ENCODE measurements around the gene AP1G1.

The AP1G1 gene

DNA sequence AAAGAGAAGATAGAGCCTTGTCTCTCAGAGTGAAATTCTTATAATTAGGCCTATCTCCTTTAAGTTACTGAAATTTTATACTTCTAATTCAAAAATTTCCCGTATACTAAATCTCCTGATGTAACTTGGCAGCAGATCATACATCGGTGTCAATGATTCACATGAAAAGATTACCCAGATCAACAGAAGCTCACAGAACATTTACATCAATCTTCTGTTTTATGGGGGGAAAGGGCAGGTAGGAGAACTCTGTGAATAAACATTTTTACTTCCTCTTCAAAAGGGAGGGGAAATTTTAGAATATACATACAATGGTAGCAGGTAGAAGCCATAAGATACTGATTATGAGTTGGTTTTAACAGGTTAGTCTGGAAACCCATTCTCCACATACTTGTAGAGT lies 127.3 kb downstream of the AP1G1 start:
- TF ChIP-seq, protein P1, sequence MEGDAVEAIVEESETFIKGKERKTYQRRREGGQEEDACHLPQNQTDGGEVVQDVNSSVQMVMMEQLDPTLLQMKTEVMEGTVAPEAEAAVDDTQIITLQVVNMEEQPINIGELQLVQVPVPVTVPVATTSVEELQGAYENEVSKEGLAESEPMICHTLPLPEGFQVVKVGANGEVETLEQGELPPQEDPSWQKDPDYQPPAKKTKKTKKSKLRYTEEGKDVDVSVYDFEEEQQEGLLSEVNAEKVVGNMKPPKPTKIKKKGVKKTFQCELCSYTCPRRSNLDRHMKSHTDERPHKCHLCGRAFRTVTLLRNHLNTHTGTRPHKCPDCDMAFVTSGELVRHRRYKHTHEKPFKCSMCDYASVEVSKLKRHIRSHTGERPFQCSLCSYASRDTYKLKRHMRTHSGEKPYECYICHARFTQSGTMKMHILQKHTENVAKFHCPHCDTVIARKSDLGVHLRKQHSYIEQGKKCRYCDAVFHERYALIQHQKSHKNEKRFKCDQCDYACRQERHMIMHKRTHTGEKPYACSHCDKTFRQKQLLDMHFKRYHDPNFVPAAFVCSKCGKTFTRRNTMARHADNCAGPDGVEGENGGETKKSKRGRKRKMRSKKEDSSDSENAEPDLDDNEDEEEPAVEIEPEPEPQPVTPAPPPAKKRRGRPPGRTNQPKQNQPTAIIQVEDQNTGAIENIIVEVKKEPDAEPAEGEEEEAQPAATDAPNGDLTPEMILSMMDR (IDR thresholded peaks at IDR 0.05; ENCODE audit: low read depth, low read length, missing control alignments) = no peak
- Histone ChIP-seq H3K27ac (no peak overlapping the region), H3K36me3 (replicated peaks) (peaks cover 4% of the 10 kb centered on the region), H3K27me3 (replicated peaks) (no peaks in the 10 kb centered on the region), H3K4me3 (ENCODE audit: low read depth, low read length) (no peak overlapping the region)
- in situ Hi-C loops (cut with HindIII; ENCODE audit: low pct_ligation_motif_present, low sequenced_read_pairs) = no loop called here
- DNase-seq = no peak

Data from brain microvascular endothelial cell (primary cell).